ENCODE results near the gene PPP1R36.
"Not testable (repeated sequence)": the region's sequence is repeated elsewhere in the genome, so short reads cannot be mapped to it uniquely, and the experiment has no call there.

Gene PPP1R36

DNA sequence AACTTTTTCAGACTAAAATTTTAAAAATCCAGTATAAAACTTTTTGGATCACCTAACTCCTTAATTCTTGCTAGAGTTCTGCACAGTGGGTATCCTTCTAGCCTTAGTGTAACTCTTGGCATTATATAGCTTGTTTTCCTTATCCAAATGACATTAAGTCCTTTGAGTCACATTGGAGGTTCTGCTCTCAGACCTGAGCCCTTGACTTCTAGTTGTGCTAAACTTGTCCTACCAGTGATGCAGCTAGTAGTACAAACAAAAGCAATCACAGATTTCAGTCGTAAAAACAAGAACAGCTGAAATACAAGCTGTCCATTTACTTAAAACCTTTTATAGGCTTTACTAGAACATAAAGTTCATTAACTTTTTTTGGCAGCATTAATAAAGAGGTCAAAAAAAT, 34.7 kb upstream of the PPP1R36 start:
- H3K9me3 ChIP-seq (ENCODE audit: low read depth, low read length): no peaks in the 10 kb centered on the region
- H3K36me3 ChIP-seq (ENCODE audit: insufficient read depth, low read length): no peaks in the 10 kb centered on the region
- no peak overlapping the region for H3K4me3 ChIP-seq
- no peak for DNase-seq (ENCODE audit: low read depth, low spot score)
- H3K27ac ChIP-seq: no peak overlapping the region
- H3K9ac ChIP-seq (ENCODE audit: insufficient read length): no peak overlapping the region
- TF ChIP-seq POLR2AphosphoS5 (IDR thresholded peaks at IDR 0.05; ENCODE audit: borderline replicate concordance, low read depth, low read length) (no peak), EZH2 (IDR thresholded peaks at IDR 0.05) (no peak), FOXP2 (optimal IDR thresholded peaks at IDR 0.05; ENCODE audit: control extremely low read depth, extremely low read length, insufficient read depth) (no peak)

DNA sequence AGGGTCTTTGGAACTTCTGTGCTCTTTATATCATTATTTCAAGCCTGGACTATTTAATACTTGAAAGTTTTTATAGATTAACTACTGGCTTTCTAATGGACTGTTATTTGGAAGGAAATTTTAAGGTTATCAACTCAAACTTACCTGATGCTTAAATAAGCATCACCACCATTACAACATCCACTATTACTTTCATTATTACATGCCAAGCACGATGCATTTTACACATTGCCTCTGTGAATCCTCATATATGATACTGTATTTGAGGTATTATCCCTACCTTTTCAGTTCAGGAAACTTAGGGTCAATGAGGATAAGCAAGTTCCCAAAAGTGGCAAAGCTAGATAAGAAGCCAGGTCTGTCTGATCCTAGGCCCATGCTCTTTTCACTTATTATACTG, 32.8 kb upstream of the PPP1R36 start:
- Histone ChIP-seq H3K4me3 (no peak overlapping the region), H3K36me3 (ENCODE audit: insufficient read depth, low read length) (peaks cover 5% of the 10 kb centered on the region), H3K9me3 (ENCODE audit: low read depth, low read length) (no peaks in the 10 kb centered on the region), H3K9ac (ENCODE audit: insufficient read length) (no peak overlapping the region), H3K27ac (no peak overlapping the region)
- TF ChIP-seq EZH2 (IDR thresholded peaks at IDR 0.05): no peak
- no peak for TF ChIP-seq POLR2AphosphoS5 (IDR thresholded peaks at IDR 0.05; ENCODE audit: borderline replicate concordance, low read depth, low read length)
- no peak for TF ChIP-seq FOXP2 (optimal IDR thresholded peaks at IDR 0.05; ENCODE audit: control extremely low read depth, extremely low read length, insufficient read depth)
- DNase-seq (ENCODE audit: low read depth, low spot score): no peak

DNA sequence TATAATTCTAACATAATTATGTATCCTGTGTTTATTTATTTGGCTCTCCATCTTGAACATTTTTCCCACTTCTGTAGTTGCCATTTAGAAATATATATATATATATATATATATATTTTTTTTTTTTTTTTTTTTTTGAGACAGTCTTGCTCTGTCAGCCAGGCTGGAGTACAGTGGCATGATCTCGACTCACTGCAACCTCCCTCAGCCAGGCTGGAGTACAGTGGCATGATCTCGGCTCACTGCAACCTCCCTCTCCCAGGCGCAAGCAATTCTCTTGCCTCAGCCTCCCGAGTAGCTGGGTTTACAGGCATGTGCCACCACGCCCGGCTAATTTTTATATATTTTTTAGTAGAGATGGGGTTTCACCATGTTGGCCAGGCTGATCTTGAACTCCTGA, 32.1 kb upstream of the PPP1R36 start:
- H3K27ac ChIP-seq; H3K9ac ChIP-seq (ENCODE audit: insufficient read length); H3K4me3 ChIP-seq; H3K9me3 ChIP-seq (ENCODE audit: low read depth, low read length); DNase-seq (ENCODE audit: low read depth, low spot score): not testable (repeated sequence)
- peaks cover 12% of the 10 kb centered on the region for H3K36me3 ChIP-seq (ENCODE audit: insufficient read depth, low read length)

DNA sequence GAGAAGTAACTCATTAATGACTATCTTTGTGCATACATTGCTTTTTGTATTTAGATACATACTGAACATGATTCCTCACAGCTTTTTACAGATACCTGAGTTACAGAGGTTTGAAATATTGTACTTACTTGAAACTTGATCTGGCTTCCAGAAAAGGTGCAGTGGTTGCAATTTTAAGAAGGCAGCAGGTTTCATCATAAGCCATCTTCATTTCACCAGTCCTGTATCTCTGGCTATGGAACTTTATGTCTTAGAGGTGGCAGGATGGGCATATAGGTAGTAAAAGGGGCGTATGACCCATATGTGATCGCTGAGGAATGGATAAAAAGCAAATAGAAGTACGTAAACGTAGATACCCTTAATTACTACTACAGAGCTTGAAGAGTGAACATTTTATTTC, 31.5 kb upstream of the PPP1R36 start:
- H3K9ac ChIP-seq (ENCODE audit: insufficient read length): no peak overlapping the region
- no peak overlapping the region for H3K27ac ChIP-seq
- H3K36me3 ChIP-seq (ENCODE audit: insufficient read depth, low read length): peaks cover 17% of the 10 kb centered on the region
- H3K9me3 ChIP-seq (ENCODE audit: low read depth, low read length): no peaks in the 10 kb centered on the region
- no peak for TF ChIP-seq EZH2 (IDR thresholded peaks at IDR 0.05)
- TF ChIP-seq FOXP2 (optimal IDR thresholded peaks at IDR 0.05; ENCODE audit: control extremely low read depth, extremely low read length, insufficient read depth): no peak
- TF ChIP-seq POLR2AphosphoS5 (IDR thresholded peaks at IDR 0.05; ENCODE audit: borderline replicate concordance, low read depth, low read length): no peak
- no peak for DNase-seq (ENCODE audit: low read depth, low spot score)
- no peak overlapping the region for H3K4me3 ChIP-seq

DNA sequence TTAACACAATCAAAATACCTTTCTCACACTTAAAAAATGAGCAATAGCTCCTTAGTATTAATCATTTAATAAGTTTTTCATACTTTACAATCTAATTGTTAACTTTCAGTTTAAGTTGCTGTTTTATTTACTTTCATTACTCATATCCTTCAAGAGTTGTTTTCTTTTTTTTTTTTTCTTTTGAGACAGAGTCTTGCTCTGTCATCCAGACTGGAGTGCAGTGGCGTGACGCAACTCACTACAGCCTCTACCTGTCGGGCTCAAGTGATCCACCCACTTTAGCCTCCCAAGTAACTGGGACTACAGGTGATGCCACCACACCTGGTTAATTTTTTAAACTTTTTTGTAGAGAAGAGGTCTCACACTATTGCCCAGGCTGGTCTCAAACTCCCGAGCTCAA, 29.1 kb upstream of the PPP1R36 start:
- TF ChIP-seq FOXP2 (optimal IDR thresholded peaks at IDR 0.05; ENCODE audit: control extremely low read depth, extremely low read length, insufficient read depth) (no peak), POLR2AphosphoS5 (IDR thresholded peaks at IDR 0.05; ENCODE audit: borderline replicate concordance, low read depth, low read length) (no peak), EZH2 (IDR thresholded peaks at IDR 0.05) (no peak)
- peaks cover 20% of the 10 kb centered on the region for H3K36me3 ChIP-seq (ENCODE audit: insufficient read depth, low read length)
- no peak overlapping the region for H3K27ac ChIP-seq
- no peak for DNase-seq (ENCODE audit: low read depth, low spot score)
- H3K9me3 ChIP-seq (ENCODE audit: low read depth, low read length): no peaks in the 10 kb centered on the region
- H3K4me3 ChIP-seq: no peak overlapping the region
- no peak overlapping the region for H3K9ac ChIP-seq (ENCODE audit: insufficient read length)

DNA sequence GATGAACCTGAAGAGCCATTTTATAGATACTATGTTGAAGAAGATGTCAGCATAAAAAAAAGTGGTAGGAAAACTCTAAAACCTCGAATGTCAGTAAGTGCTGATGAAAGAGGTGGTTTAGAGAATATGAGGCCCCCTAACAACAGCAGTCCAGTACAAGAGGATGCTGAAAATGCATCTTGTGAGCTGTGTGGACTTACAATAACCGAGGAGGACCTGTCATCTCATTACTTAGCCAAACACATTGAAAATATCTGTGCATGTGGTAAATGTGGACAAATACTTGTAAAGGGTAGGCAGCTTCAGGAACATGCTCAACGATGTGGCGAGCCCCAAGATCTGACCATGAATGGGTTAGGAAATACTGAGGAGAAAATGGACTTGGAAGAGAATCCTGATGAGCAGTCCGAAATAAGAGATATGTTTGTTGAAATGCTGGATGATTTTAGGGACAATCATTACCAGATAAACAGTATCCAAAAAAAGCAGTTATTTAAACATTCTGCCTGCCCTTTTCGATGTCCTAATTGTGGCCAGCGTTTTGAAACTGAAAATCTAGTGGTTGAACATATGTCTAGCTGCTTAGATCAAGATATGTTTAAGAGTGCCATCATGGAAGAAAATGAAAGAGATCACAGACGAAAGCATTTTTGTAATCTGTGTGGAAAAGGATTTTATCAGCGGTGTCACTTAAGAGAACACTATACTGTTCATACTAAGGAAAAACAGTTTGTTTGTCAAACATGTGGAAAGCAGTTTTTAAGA, 27.0 kb upstream of the PPP1R36 start:
- H3K27ac ChIP-seq: no peak overlapping the region
- H3K36me3 ChIP-seq (ENCODE audit: insufficient read depth, low read length): peaks cover 20% of the 10 kb centered on the region
- TF ChIP-seq EZH2 (IDR thresholded peaks at IDR 0.05): no peak
- TF ChIP-seq FOXP2 (optimal IDR thresholded peaks at IDR 0.05; ENCODE audit: control extremely low read depth, extremely low read length, insufficient read depth): no peak
- TF ChIP-seq POLR2AphosphoS5 (IDR thresholded peaks at IDR 0.05; ENCODE audit: borderline replicate concordance, low read depth, low read length): no peak
- no peak for DNase-seq (ENCODE audit: low read depth, low spot score)
- H3K9ac ChIP-seq (ENCODE audit: insufficient read length): no peak overlapping the region
- H3K4me3 ChIP-seq: no peak overlapping the region
- no peaks in the 10 kb centered on the region for H3K9me3 ChIP-seq (ENCODE audit: low read depth, low read length)

DNA sequence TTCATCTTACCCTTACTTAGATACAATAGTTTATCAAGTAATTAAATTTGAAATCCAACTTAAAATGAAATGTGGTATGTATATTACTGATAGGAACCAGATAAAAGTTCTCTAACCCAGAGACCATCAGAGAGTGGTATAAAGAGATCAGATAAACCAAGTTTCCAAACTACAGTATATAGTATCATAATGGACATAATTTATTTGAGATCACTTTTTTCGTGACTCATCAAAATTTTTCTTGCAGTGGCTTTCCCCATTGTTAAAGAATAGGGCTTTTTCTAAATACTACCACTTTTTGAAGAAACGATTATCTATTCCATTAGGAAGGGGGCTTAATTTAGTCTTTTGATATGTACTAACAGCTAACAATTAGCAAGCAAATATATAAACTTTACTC, 24.4 kb upstream of the PPP1R36 start:
- no peak overlapping the region for H3K9ac ChIP-seq (ENCODE audit: insufficient read length)
- no peak for DNase-seq (ENCODE audit: low read depth, low spot score)
- H3K9me3 ChIP-seq (ENCODE audit: low read depth, low read length): no peaks in the 10 kb centered on the region
- H3K36me3 ChIP-seq (ENCODE audit: insufficient read depth, low read length): peaks cover 20% of the 10 kb centered on the region
- H3K27ac ChIP-seq: no peak overlapping the region
- TF ChIP-seq POLR2AphosphoS5 (IDR thresholded peaks at IDR 0.05; ENCODE audit: borderline replicate concordance, low read depth, low read length): no peak
- no peak for TF ChIP-seq FOXP2 (optimal IDR thresholded peaks at IDR 0.05; ENCODE audit: control extremely low read depth, extremely low read length, insufficient read depth)
- TF ChIP-seq EZH2 (IDR thresholded peaks at IDR 0.05): no peak
- H3K4me3 ChIP-seq: no peak overlapping the region

DNA sequence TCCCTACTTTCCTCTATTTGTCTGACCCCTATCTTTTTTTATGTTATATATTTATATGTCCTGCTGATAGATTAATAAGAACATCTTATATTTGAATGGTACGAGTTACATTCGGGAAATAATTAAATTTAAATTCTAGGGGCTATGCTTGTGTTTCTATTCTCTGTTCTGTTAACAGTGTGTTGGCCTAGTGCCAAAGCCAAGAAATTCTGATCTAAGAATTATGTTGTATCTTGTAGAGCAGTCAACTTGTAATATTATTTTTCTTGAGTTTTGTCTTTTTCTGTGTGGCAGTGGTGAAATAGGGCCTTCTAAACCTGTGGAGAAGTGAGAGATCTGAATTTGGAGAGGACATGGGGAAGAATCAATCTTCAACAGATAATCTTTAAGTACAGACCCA, 18.2 kb upstream of the PPP1R36 start:
- Histone ChIP-seq H3K4me3 (no peak overlapping the region), H3K36me3 (ENCODE audit: insufficient read depth, low read length) (no peaks in the 10 kb centered on the region), H3K27ac (no peak overlapping the region), H3K9ac (ENCODE audit: insufficient read length) (no peak overlapping the region), H3K9me3 (ENCODE audit: low read depth, low read length) (no peaks in the 10 kb centered on the region)
- DNase-seq (ENCODE audit: low read depth, low spot score): no peak
- no peak for TF ChIP-seq EZH2 (IDR thresholded peaks at IDR 0.05)
- no peak for TF ChIP-seq POLR2AphosphoS5 (IDR thresholded peaks at IDR 0.05; ENCODE audit: borderline replicate concordance, low read depth, low read length)
- no peak for TF ChIP-seq FOXP2 (optimal IDR thresholded peaks at IDR 0.05; ENCODE audit: control extremely low read depth, extremely low read length, insufficient read depth)

Data from SK-N-MC (cell line).